Esophagus (tissue), 2 donors: ENCODE results near the gene MEP1A. TPM values are rescaled to one million over a fixed set of nuclear protein-coding genes. Genes with fewer than 3 reads are reported as not detected.

Experiments
- H3K27ac ChIP-seq, 2 donors: one replicate each; pipeline ENCODE4 v1.5.1; 2013; ENCODE audit warnings: low read depth in 2 of 2, mild to moderate bottlenecking in 2 of 2, inconsistent platforms in 1 of 2, low read length in 1 of 2, moderate library complexity in 1 of 2
- H3K27me3 ChIP-seq, 2 donors: one replicate each; pipeline ENCODE4 v1.6.1; 2013; ENCODE audit warnings: low read length in 2 of 2, control low read depth in 1 of 2, mild to moderate bottlenecking in 1 of 2; ENCODE audit not compliant: insufficient read depth in 2 of 2, control insufficient read depth in 1 of 2
- H3K36me3 ChIP-seq, 2 donors: one replicate each; pipeline ENCODE4 v1.6.1; 2013; ENCODE audit warnings: low read length in 1 of 2; ENCODE audit not compliant: control insufficient read depth in 2 of 2, insufficient read depth in 2 of 2
- H3K4me1 ChIP-seq, 2 donors: one replicate each; pipeline ENCODE4 v1.6.1; 2013; ENCODE audit warnings: low read length in 1 of 2; ENCODE audit not compliant: control insufficient read depth in 2 of 2, insufficient read depth in 2 of 2
- H3K4me3 ChIP-seq, 2 donors: one replicate each; pipeline ENCODE4 v1.5.1; 2013; ENCODE audit warnings: low read length in 2 of 2, mild to moderate bottlenecking in 2 of 2, low read depth in 1 of 2, moderate library complexity in 1 of 2
- H3K9me3 ChIP-seq, 2 donors: one replicate each; pipeline ENCODE4 v1.6.1; 2013; ENCODE audit warnings: mild to moderate bottlenecking in 2 of 2, low read depth in 1 of 2, low read length in 1 of 2, moderate library complexity in 1 of 2; ENCODE audit not compliant: control insufficient read depth in 2 of 2, insufficient read depth in 1 of 2
- WGBS, 2 donors: extraction: QIAGEN DNeasy Blood & Tissue Kit; methylation state at CpG; one replicate each; pipeline ENCODE4 v1.1.7; 2013; 5-methylcytosine and 5-hydroxymethylcytosine counted together
- polyA plus RNA-seq, 2 donors: library from polyadenylated mRNA; stranded (reverse); fragments of 200-250 nt; gene quantifications; one replicate each; pipeline ENCODE4 v1.2.3, GENCODE V29; 2013
- donor health status: healthy with polysubstance abuse.
- donor health status: Bipolar disorder and iron deficiency.

Gene MEP1A
- polyA plus RNA-seq, 2 donors, result 0.01 TPM; not detected in 1

DNA sequence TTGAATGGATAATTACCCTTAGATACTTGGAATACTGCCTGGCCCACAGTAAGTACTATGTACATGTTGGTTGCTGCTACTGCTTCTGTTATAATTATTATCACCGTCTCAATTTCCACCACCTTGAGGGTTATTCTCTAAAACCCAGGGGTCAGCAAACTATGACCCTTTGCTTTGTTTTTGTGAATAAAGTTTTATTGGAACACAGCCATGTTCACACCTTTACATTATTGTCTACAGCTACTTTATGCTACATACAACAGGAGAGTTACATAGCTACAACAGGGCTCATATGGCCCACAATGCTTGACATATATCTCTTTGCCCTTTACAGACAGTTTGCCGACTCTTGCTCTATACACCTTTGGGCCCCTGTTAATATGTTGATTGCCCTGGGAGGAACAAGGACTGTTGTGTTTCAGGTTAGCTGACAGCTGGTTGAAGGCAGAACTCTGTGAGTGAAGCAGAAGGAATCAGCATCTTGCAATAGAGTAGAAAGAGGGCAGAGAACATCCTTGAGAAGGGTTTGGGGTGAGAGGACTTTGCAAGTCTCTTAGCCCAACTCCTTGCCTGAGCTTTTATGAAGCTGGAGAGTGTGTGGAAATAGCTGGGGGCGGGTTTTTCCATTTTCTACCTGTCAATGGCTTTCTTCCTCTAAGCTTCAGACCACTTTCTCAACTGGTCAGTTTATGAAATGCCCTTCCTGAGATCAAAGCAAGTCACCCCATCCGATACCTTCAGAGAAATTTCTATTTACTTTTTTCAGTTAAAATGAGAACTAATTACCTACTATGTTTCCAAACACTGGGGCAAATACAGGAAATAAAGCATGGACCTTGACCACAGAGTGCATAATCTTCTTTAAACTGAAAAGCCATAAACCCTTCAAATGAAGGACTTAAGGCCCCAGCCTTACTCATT, 3.5 kb upstream of the MEP1A start:
- H3K4me1 ChIP-seq, result no peaks in the 10 kb centered on the region

DNA sequence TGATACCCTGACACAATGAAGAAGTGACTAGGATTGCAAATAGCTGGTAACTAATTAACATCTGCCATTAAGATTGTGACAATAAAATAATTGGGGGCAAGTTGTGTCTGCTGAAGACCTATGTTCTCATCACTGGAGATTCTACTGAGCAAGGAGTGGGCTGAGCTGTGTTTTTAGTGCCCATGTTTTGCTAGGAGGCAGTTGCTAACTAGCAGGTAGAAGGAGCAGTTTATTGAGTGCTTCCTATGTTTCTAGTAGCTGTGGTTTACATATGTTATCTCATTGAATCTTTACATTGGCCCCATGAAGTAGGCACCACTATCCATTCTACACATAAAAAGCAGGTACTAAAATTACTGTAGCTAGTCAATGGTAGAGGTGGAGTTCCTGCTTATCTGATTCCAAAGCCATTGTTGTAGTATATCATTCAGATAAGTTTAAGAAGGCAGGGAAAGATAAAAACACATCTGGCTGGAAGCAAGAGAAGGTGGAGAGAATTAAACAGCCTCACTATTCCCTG, 2.8 kb upstream of the MEP1A start:
- Histone ChIP-seq H3K27me3 (no peaks in the 10 kb centered on the region), H3K36me3 (no peaks in the 10 kb centered on the region), H3K4me1 (no peaks in the 10 kb centered on the region), H3K27ac (no peak overlapping the region), H3K4me3 (no peak overlapping the region), H3K9me3 (no peaks in the 10 kb centered on the region)

More for the DNA sequence above, 3.5 kb upstream of the MEP1A start:
- no peaks in the 10 kb centered on the region for H3K27me3 ChIP-seq
- no peaks in the 10 kb centered on the region for H3K36me3 ChIP-seq
- WGBS, 2 donors, result 67 to 68% methylated on average over 4 of the region's 4 CpGs
- H3K27ac ChIP-seq, result no peak overlapping the region
- no peaks in the 10 kb centered on the region for H3K9me3 ChIP-seq
- no peak overlapping the region for H3K4me3 ChIP-seq

DNA sequence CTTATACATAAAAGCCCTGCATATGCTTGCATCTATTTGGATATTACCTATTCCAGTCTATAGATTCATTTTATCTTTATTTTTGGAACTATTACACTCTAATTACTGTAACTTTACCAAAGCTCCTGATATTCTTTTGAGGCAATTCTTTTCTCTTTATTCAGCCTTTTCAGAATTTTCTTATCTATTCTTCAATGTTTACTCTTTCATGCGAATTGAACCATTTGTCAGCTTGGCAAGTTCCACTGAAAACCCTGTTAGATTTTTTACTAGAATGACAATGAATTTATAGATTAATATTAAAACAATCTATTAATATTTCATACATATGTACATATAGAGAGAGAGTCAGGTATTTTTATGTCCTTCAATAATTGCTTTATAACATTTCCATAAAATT, 554 bp upstream of the MEP1A start:
- H3K27ac ChIP-seq, result no peak overlapping the region
- H3K36me3 ChIP-seq, result no peaks in the 10 kb centered on the region
- H3K4me3 ChIP-seq, result no peak overlapping the region
- H3K27me3 ChIP-seq, result no peaks in the 10 kb centered on the region
- 0 to 33% methylated on average over 1 of the region's 1 CpG for WGBS, 2 donors
- no peaks in the 10 kb centered on the region for H3K4me1 ChIP-seq
- no peaks in the 10 kb centered on the region for H3K9me3 ChIP-seq

DNA sequence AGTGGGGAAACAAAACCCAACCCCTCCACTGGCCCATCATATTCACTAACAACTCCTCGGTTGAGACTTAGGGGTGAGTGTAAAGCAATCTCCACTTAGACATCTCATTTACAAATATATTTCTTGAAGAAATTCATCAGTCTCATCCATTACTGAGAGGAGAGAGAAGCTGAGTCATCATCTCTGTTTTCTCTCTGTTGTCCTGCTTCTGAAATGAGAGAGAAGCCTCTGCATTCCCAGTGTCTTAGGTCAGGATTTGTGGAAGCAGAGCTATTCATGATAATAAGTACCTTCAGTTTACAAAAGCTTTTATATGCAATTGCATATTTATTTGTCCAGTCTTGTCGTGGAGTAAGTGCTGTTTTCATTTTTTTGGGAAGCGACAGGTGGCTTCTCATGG, 879 bp downstream of the MEP1A start:
- 79 to 80% methylated on average over 3 of the region's 3 CpGs for WGBS, 2 donors
- Histone ChIP-seq H3K27ac (no peak overlapping the region), H3K27me3 (no peaks in the 10 kb centered on the region), H3K4me1 (no peaks in the 10 kb centered on the region), H3K4me3 (no peak overlapping the region), H3K36me3 (no peaks in the 10 kb centered on the region), H3K9me3 (no peaks in the 10 kb centered on the region)

DNA sequence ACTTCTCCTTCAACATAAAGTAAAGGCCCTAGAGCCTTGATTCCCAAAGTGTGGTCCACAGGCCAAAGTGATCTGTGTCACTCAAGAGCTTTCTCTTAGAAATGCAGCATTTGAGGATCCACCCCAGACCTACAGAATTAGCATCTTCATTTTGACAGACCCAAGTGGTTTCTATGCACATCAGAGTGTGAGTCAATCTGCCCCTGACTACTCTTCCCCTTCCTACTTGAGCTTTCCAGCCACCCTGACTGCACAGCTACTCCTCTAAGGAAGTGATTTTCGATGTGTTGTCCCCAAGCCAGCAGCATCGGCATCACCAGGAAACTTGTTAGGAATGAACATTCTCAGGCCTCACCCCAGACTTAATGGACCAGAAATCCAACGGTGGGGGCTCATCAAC, 2.6 kb downstream of the MEP1A start:
- no peak overlapping the region for H3K4me3 ChIP-seq

DNA sequence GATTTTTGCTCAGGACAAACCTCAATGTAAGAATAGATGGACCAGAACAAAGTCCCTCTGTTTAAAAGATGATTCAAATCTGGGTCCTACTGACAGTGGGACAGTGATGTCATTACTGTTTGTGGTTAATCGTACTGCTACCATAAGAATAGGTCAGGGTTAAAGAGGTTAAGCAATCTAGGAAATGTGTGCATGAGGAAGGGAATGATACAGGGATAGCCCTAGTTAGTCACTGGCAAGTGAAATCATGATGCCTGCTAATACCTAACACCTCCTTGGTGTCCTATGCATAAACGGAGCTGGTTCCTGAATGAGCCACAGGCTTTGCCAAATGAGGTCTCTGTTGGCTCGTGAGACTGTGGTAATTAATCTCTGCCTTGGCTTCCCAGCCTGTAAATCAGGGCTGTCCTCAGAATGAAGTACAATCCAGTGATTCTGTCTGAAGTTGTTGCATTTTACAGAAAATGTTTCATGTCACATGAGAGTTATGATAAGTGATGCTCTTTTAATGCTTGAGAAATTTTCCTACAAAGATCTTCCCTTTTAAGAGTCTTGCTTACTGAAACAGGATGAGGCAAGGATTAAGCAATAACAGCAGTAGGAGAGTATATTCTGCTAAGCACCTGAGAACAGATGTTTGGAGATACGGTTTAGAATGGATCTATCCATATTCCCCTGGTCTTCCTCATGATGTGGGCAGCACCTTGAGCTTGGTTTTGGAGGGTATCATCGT, 3.8 kb downstream of the MEP1A start:
- H3K9me3 ChIP-seq, result no peaks in the 10 kb centered on the region
- H3K4me3 ChIP-seq, result no peak overlapping the region
- no peak overlapping the region for H3K27ac ChIP-seq
- no peaks in the 10 kb centered on the region for H3K27me3 ChIP-seq
- H3K36me3 ChIP-seq, result no peaks in the 10 kb centered on the region
- H3K4me1 ChIP-seq, result no peaks in the 10 kb centered on the region
- 43 to 48% methylated on average over 5 of the region's 5 CpGs for WGBS, 2 donors

More for the DNA sequence above, 2.6 kb downstream of the MEP1A start:
- no peak overlapping the region for H3K27ac ChIP-seq
- 87 to 93% methylated on average over 3 of the region's 3 CpGs for WGBS, 2 donors
- H3K27me3 ChIP-seq, result no peaks in the 10 kb centered on the region
- no peaks in the 10 kb centered on the region for H3K36me3 ChIP-seq
- no peaks in the 10 kb centered on the region for H3K9me3 ChIP-seq
- H3K4me1 ChIP-seq, result no peaks in the 10 kb centered on the region

DNA sequence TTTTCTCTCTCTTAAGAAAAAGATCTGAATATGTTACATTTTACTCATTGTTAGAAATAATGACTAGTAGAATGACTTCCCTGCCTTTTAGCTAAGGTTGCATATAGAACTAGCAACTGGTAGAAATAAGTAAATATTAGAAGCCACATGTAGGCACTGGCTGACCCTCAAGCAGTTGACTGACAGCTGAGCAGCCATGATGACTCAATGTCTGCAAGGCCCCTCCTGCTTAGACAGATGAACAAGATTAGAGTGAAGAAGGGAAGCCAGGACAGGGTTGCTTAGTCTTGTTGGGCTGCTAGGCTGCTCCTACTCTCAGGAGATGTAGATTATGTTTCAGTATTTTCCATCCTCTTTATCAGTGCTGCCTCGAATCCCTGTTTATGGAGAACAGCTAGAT, 6.5 kb downstream of the MEP1A start:
- H3K4me1 ChIP-seq, result no peaks in the 10 kb centered on the region
- WGBS, 2 donors, result 52 to 56% methylated on average over 1 of the region's 1 CpG
- H3K36me3 ChIP-seq, result no peaks in the 10 kb centered on the region
- no peaks in the 10 kb centered on the region for H3K9me3 ChIP-seq
- H3K4me3 ChIP-seq, result no peak overlapping the region
- H3K27ac ChIP-seq, result no peak overlapping the region
- H3K27me3 ChIP-seq, result no peaks in the 10 kb centered on the region

DNA sequence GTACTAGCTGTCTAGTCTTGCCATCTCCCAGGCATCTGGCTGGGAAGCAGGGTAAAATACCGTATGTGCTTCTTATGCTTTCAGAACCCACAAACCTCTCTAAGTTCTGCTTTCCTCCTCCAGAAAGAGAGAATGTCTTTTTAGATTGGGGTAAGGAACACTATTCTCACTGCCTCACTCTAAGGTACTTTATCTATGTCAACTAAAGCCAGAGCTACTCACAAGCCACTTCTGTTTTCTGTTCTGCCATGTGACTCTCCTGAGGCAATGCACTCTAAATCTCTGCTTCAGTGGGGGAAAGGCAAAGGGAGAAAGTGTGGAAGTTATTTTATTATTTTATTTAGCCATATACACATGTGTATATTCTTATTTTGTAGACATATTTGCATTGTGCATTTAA, 15.6 kb downstream of the MEP1A start:
- no peak overlapping the region for H3K4me3 ChIP-seq
- 55 to 67% methylated on average over 1 of the region's 1 CpG for WGBS, 2 donors
- no peak overlapping the region for H3K27ac ChIP-seq
- H3K27me3 ChIP-seq, result no peaks in the 10 kb centered on the region
- no peaks in the 10 kb centered on the region for H3K4me1 ChIP-seq
- H3K9me3 ChIP-seq, result no peaks in the 10 kb centered on the region
- no peaks in the 10 kb centered on the region for H3K36me3 ChIP-seq

DNA sequence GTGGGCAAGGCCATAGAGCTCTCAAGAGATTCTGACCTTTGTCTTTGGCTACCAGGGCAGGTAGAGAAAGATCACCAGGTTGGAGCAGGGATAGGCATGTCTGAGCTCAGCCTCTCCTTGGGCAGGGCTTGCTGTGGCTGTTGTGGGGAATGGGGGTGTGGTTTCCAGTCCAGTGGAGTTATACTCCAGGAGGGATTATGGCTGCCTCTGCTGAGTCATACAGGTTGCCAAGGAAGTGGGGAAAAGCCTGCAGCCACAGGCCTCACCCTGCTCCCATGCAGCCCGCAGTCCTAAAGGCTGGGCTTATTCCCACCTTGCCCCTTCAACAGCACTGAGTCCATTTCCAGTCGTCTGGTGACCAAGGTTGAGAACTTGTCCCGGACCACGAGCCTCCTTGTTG, 21.9 kb downstream of the MEP1A start:
- H3K4me3 ChIP-seq, result no peak overlapping the region
- H3K27ac ChIP-seq, result peak overlapping the region in 1 of 2 donors; percentile 47
- H3K36me3 ChIP-seq, result no peaks in the 10 kb centered on the region
- peaks cover 0 to 3% of the 10 kb centered on the region in 2 donors for H3K9me3 ChIP-seq
- no peaks in the 10 kb centered on the region for H3K4me1 ChIP-seq
- WGBS, 2 donors, result 40 to 46% methylated on average over 4 of the region's 4 CpGs
- H3K27me3 ChIP-seq, result no peaks in the 10 kb centered on the region
